ENCODE results near the gene ABCG4.
A peak's percentile ranks its signal among the peaks of the same experiment; 100 is the strongest.

Gene ABCG4

GRCh38 chr11:119194811-119195440, 46.1 kb downstream of the ABCG4 start:
- H3K23ac ChIP-seq (ENCODE audit: low read length in 2 of 2), result no peak overlapping the region
- H3K27ac ChIP-seq (ENCODE audit: low read length, poor library complexity, severe bottlenecking), result no peak overlapping the region
- no peak overlapping the region for H3K18ac ChIP-seq (ENCODE audit: low read depth in 1 of 2, low read length in 2 of 2)
- no peaks in the 10 kb centered on the region for H3K4me1 ChIP-seq (ENCODE audit: control insufficient read depth, insufficient read depth, low read depth, low read length)
- H3K79me1 ChIP-seq (replicated peaks; ENCODE audit: low read length, poor library complexity, severe bottlenecking), result no peaks in the 10 kb centered on the region
- WGBS, result 90% methylated on average over 7 of the region's 7 CpGs
- no peak overlapping the region for H3K14ac ChIP-seq (ENCODE audit: low read length in 2 of 2)
- H2BK5ac ChIP-seq (ENCODE audit: low read depth, low read length, poor library complexity, severe bottlenecking), result no peak overlapping the region
- no peak overlapping the region for H3K4me3 ChIP-seq (ENCODE audit: insufficient read depth in 1 of 2, low read depth in 1 of 2, low read length in 2 of 2)
- no peak overlapping the region for H2BK15ac ChIP-seq (ENCODE audit: low read depth, poor library complexity, severe bottlenecking)
- no peak for DNase-seq
- no peak overlapping the region for H4K91ac ChIP-seq (ENCODE audit: low read length)
- H3K36me3 ChIP-seq (ENCODE audit: control insufficient read depth in 1 of 2, insufficient read depth in 2 of 2, low read depth in 1 of 2, low read length in 2 of 2), result no peaks in the 10 kb centered on the region
- no peak overlapping the region for H3K9ac ChIP-seq (ENCODE audit: low read length)
- no peak overlapping the region for H4K8ac ChIP-seq (ENCODE audit: low read length)
- no peak overlapping the region for H3K4ac ChIP-seq (ENCODE audit: low read depth in 1 of 2, low read length in 2 of 2)
- no peak overlapping the region for H2AFZ ChIP-seq (ENCODE audit: low read depth, low read length)
- H3K4me2 ChIP-seq (ENCODE audit: low read length, poor library complexity, severe bottlenecking), result no peak overlapping the region
- H3K27me3 ChIP-seq (ENCODE audit: control insufficient read depth in 1 of 2, insufficient read depth in 1 of 2, low read length in 2 of 2), result peaks cover 3 to 6% of the 10 kb centered on the region in 2 experiments
- no peak overlapping the region for H2AK5ac ChIP-seq (ENCODE audit: low read length, severe bottlenecking)
- H2BK12ac ChIP-seq (ENCODE audit: low read length in 2 of 2), result no peak overlapping the region
- no peaks in the 10 kb centered on the region for H3K9me3 ChIP-seq (ENCODE audit: control insufficient read depth, low read length)
- no peak overlapping the region for H2BK120ac ChIP-seq (ENCODE audit: low read depth, low read length)

- WGBS, result 25% methylated on average over 6 of the region's 6 CpGs
- Histone ChIP-seq H3K23ac (ENCODE audit: low read length in 2 of 2) (no peak overlapping the region), H2BK120ac (ENCODE audit: low read depth, low read length) (no peak overlapping the region)
These were observed 46.8 kb downstream of the ABCG4 start for GRCh38 chr11:119195680-119196079.

GRCh38 chr11:119196833-119197483, 48.1 kb downstream of the ABCG4 start:
- Histone ChIP-seq H4K8ac (ENCODE audit: low read length) (no peak overlapping the region), H4K91ac (ENCODE audit: low read length) (no peak overlapping the region), H2BK120ac (ENCODE audit: low read depth, low read length) (no peak overlapping the region), H3K23ac (ENCODE audit: low read length in 2 of 2) (no peak overlapping the region), H2AK5ac (ENCODE audit: low read length, severe bottlenecking) (no peak overlapping the region), H3K79me1 (replicated peaks; ENCODE audit: low read length, poor library complexity, severe bottlenecking) (no peaks in the 10 kb centered on the region), H3K9ac (ENCODE audit: low read length) (no peak overlapping the region), H3K4ac (ENCODE audit: low read depth in 1 of 2, low read length in 2 of 2) (no peak overlapping the region), H3K27ac (ENCODE audit: low read length, poor library complexity, severe bottlenecking) (no peak overlapping the region), H3K18ac (ENCODE audit: low read depth in 1 of 2, low read length in 2 of 2) (no peak overlapping the region), H3K14ac (ENCODE audit: low read length in 2 of 2) (no peak overlapping the region), H3K27me3 (ENCODE audit: control insufficient read depth in 1 of 2, insufficient read depth in 1 of 2, low read length in 2 of 2) (peaks cover 3 to 6% of the 10 kb centered on the region in 2 experiments), H2BK15ac (ENCODE audit: low read depth, poor library complexity, severe bottlenecking) (no peak overlapping the region), H3K9me3 (ENCODE audit: control insufficient read depth, low read length) (no peaks in the 10 kb centered on the region), H2AFZ (ENCODE audit: low read depth, low read length) (no peak overlapping the region), H3K4me2 (ENCODE audit: low read length, poor library complexity, severe bottlenecking) (no peak overlapping the region), H2BK12ac (ENCODE audit: low read length in 2 of 2) (no peak overlapping the region), H3K4me1 (ENCODE audit: control insufficient read depth, insufficient read depth, low read depth, low read length) (no peaks in the 10 kb centered on the region), H2BK5ac (ENCODE audit: low read depth, low read length, poor library complexity, severe bottlenecking) (no peak overlapping the region), H3K4me3 (ENCODE audit: insufficient read depth in 1 of 2, low read depth in 1 of 2, low read length in 2 of 2) (no peak overlapping the region), H3K36me3 (ENCODE audit: control insufficient read depth in 1 of 2, insufficient read depth in 2 of 2, low read depth in 1 of 2, low read length in 2 of 2) (no peaks in the 10 kb centered on the region)
- 35% methylated on average over 3 of the region's 5 CpGs for WGBS
- peak; percentile 91 for DNase-seq

More at GRCh38 chr11:119195680-119196079, 46.8 kb downstream of the ABCG4 start:
- Histone ChIP-seq H4K91ac (ENCODE audit: low read length) (no peak overlapping the region), H4K8ac (ENCODE audit: low read length) (no peak overlapping the region), H3K4me2 (ENCODE audit: low read length, poor library complexity, severe bottlenecking) (no peak overlapping the region), H3K4me3 (ENCODE audit: insufficient read depth in 1 of 2, low read depth in 1 of 2, low read length in 2 of 2) (no peak overlapping the region), H3K36me3 (ENCODE audit: control insufficient read depth in 1 of 2, insufficient read depth in 2 of 2, low read depth in 1 of 2, low read length in 2 of 2) (no peaks in the 10 kb centered on the region), H3K18ac (ENCODE audit: low read depth in 1 of 2, low read length in 2 of 2) (no peak overlapping the region), H2AFZ (ENCODE audit: low read depth, low read length) (no peak overlapping the region), H3K9me3 (ENCODE audit: control insufficient read depth, low read length) (no peaks in the 10 kb centered on the region), H2BK12ac (ENCODE audit: low read length in 2 of 2) (no peak overlapping the region), H3K4ac (ENCODE audit: low read depth in 1 of 2, low read length in 2 of 2) (no peak overlapping the region), H3K27me3 (ENCODE audit: control insufficient read depth in 1 of 2, insufficient read depth in 1 of 2, low read length in 2 of 2) (peaks cover 3 to 6% of the 10 kb centered on the region in 2 experiments), H3K14ac (ENCODE audit: low read length in 2 of 2) (no peak overlapping the region), H3K79me1 (replicated peaks; ENCODE audit: low read length, poor library complexity, severe bottlenecking) (no peaks in the 10 kb centered on the region), H2BK15ac (ENCODE audit: low read depth, poor library complexity, severe bottlenecking) (no peak overlapping the region), H3K4me1 (ENCODE audit: control insufficient read depth, insufficient read depth, low read depth, low read length) (no peaks in the 10 kb centered on the region), H3K9ac (ENCODE audit: low read length) (no peak overlapping the region), H2BK5ac (ENCODE audit: low read depth, low read length, poor library complexity, severe bottlenecking) (no peak overlapping the region), H3K27ac (ENCODE audit: low read length, poor library complexity, severe bottlenecking) (no peak overlapping the region), H2AK5ac (ENCODE audit: low read length, severe bottlenecking) (no peak overlapping the region)
- peak; percentile 72 for DNase-seq

- Histone ChIP-seq H2AFZ (ENCODE audit: low read depth, low read length) (no peak overlapping the region), H2BK5ac (ENCODE audit: low read depth, low read length, poor library complexity, severe bottlenecking) (no peak overlapping the region), H3K4me3 (ENCODE audit: insufficient read depth in 1 of 2, low read depth in 1 of 2, low read length in 2 of 2) (no peak overlapping the region), H3K4me2 (ENCODE audit: low read length, poor library complexity, severe bottlenecking) (no peak overlapping the region), H3K23ac (ENCODE audit: low read length in 2 of 2) (no peak overlapping the region), H2BK12ac (ENCODE audit: low read length in 2 of 2) (no peak overlapping the region), H4K91ac (ENCODE audit: low read length) (no peak overlapping the region), H3K4me1 (ENCODE audit: control insufficient read depth, insufficient read depth, low read depth, low read length) (no peaks in the 10 kb centered on the region), H3K9ac (ENCODE audit: low read length) (no peak overlapping the region), H3K18ac (ENCODE audit: low read depth in 1 of 2, low read length in 2 of 2) (no peak overlapping the region), H3K27me3 (ENCODE audit: control insufficient read depth in 1 of 2, insufficient read depth in 1 of 2, low read length in 2 of 2) (peaks cover 3 to 6% of the 10 kb centered on the region in 2 experiments), H3K79me1 (replicated peaks; ENCODE audit: low read length, poor library complexity, severe bottlenecking) (no peaks in the 10 kb centered on the region), H2BK15ac (ENCODE audit: low read depth, poor library complexity, severe bottlenecking) (no peak overlapping the region), H3K27ac (ENCODE audit: low read length, poor library complexity, severe bottlenecking) (no peak overlapping the region), H2BK120ac (ENCODE audit: low read depth, low read length) (no peak overlapping the region), H3K9me3 (ENCODE audit: control insufficient read depth, low read length) (no peaks in the 10 kb centered on the region), H4K8ac (ENCODE audit: low read length) (no peak overlapping the region), H2AK5ac (ENCODE audit: low read length, severe bottlenecking) (no peak overlapping the region), H3K36me3 (ENCODE audit: control insufficient read depth in 1 of 2, insufficient read depth in 2 of 2, low read depth in 1 of 2, low read length in 2 of 2) (no peaks in the 10 kb centered on the region), H3K14ac (ENCODE audit: low read length in 2 of 2) (no peak overlapping the region), H3K4ac (ENCODE audit: low read depth in 1 of 2, low read length in 2 of 2) (no peak overlapping the region)
- WGBS, result 93% methylated on average over 4 of the region's 6 CpGs
- no peak for DNase-seq
These were observed 50.1 kb downstream of the ABCG4 start for GRCh38 chr11:119198925-119199324.
